DOHH2 (cell line): ENCODE results near the gene AMDHD1.

Source experiments
- CTCF ChIP-seq: fragments of 200-600 bp; sonication (generic); IDR thresholded peaks from one replicate; pipeline ENCODE4 v1.5.1; 2014; ENCODE audit warnings: antibody characterized with exemption, mild to moderate bottlenecking, low read depth, low read length; ENCODE audit not compliant: poor library complexity, severe bottlenecking
- EZH2phosphoT487 ChIP-seq: fragments of 200-600 bp; sonication (generic); IDR thresholded peaks from 2 replicates; pipeline ENCODE4 v1.6.1; 2017; ENCODE audit warnings: borderline replicate concordance, mild to moderate bottlenecking, antibody characterized with exemption, low read length, moderate library complexity, mixed read lengths

DNA sequence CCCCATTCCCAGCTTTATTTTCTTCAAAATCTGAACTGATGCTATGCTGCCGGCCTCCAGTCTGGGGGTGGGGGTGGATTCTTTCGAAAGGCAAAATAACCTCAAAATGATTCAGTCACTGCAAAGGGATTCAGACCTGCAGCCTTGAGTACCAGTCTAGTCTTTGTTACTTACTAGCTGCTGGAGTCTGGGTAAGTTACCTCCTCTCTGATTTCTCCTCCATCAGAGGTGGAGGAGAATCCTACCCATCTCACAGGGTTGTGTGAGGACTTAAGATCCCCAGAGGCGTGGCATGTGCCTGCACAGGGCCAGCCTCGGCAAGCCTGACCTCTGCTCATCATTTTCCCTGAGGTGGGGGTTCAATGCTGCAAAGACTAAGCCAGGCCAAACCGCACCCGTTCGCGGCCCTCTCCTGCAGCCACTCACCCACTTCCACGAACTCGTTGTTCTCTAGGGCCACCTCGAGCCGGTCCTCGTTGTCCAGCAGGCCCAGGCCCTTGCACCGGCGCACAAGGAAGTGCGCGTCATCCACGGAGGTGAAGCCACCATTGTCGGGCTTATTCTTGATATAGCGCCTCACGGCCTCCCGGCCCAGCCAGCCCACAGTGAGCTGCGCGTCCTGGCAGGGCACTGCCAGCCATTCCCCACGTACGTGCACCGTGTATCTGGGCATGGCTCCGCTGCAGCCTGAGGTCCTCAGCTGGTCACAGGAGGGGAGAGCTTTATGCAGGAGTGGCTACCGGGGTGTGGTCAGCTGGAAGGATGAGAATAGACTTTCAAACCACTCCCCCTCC lies 52.3 kb downstream of the AMDHD1 start:
- TF ChIP-seq CTCF (no peak), EZH2phosphoT487 (no peak)
